ENCODE data around the gene DNAH5. TPM values are rescaled to one million over a fixed set of nuclear protein-coding genes. Genes with fewer than 3 reads are reported as not detected.

DNAH5 gene
- total RNA-seq, 2 experiments from 2014 or later, result not detected

DNA sequence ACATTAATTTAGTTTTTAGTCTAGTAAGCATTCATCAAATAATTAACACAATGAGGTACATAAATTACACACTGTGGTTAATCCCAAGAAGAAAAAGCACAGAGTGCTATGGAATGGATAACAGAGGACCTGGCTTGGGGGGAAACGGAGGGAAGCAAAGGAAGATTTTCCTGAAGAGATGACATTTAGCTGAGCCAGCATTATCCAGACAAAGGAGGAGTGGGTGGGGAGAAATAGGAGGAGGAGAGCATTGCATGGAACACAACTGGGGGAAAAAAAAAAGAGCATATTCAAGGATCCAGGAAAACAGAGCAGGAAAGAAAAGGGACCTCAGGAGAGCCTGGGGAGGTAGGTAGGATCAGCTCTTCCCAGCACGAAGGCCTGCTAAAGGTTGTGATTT lies 170.8 kb downstream of the DNAH5 start:
- H3K27ac Mint-ChIP-seq, result no peak overlapping the region
- H3K27me3 Mint-ChIP-seq, result no peaks in the 10 kb centered on the region
- no peaks in the 10 kb centered on the region for H3K36me3 Mint-ChIP-seq (ENCODE audit: low read depth)
- POLR2A ChIA-PET, result no interaction called here
- H3K4me1 Mint-ChIP-seq, result no peaks in the 10 kb centered on the region
- CTCF ChIA-PET, result no interaction called here
- H3K4me3 Mint-ChIP-seq, result no peak overlapping the region
- no peak for DNase-seq
- H3K9me3 Mint-ChIP-seq, result peaks cover 13% of the 10 kb centered on the region

DNA sequence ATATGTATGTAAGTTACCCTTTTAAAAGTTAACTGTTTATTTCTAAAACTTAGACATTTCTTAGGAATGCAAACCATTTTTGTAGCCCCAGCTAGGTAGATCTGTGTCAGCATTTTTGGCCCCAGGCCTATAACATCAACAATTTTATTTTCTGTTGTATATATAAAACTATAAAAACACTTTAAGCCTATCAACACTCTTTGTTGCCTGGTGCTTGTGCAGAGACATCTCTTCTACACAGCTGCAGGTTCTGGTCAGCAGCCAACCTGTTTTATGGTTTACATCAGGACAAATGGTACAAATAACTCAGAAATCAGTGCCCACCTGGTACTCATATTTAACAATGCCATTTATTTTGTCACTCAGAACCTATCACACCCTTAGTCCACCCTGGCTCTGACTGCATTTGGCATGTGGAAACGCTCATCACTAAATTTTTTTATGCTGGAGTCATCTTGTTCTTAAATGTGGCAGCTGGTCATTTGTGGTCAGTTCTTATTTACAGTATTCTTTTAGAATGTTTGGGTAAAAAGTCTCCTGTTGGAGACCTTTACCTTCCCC lies 173.4 kb downstream of the DNAH5 start:
- Mint-ChIP-seq H3K9me3 (peaks cover 11% of the 10 kb centered on the region), H3K4me3 (no peak overlapping the region), H3K27ac (no peak overlapping the region), H3K36me3 (ENCODE audit: low read depth) (no peaks in the 10 kb centered on the region), H3K27me3 (no peaks in the 10 kb centered on the region), H3K4me1 (no peaks in the 10 kb centered on the region)
- no peak for DNase-seq
- ChIA-PET CTCF (no interaction called here), POLR2A (no interaction called here)

- Mint-ChIP-seq H3K27ac (no peak overlapping the region), H3K9me3 (peaks cover 7% of the 10 kb centered on the region), H3K27me3 (no peaks in the 10 kb centered on the region), H3K4me1 (no peaks in the 10 kb centered on the region), H3K4me3 (no peak overlapping the region), H3K36me3 (ENCODE audit: low read depth) (no peaks in the 10 kb centered on the region)
- POLR2A ChIA-PET, result no interaction called here
- CTCF ChIA-PET, result no interaction called here
- DNase-seq, result no peak
These were observed 178.3 kb downstream of the DNAH5 start for GRCh38 chr5:13766236-13766635.

DNA sequence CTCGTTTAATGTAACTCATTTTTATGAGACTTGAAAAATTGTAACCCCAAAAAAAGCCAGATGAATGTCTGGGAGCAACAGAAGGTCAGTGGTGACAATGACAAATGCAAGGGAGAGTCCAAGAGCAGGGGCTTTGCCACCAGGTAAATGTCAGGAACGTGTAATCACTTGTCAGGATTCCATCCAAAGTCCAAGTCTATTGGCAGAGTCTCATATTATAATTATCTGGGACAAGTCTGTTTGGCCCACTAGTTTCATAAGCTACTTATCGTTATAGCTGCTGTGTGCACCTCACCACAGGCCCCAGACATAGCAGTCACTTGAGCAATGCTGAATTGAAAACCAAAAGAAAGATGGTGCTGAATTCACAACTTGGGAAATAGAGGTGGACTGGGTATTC lies 180.8 kb downstream of the DNAH5 start:
- Mint-ChIP-seq H3K9me3 (peaks cover 4% of the 10 kb centered on the region), H3K4me1 (no peaks in the 10 kb centered on the region), H3K36me3 (ENCODE audit: low read depth) (no peaks in the 10 kb centered on the region), H3K27me3 (no peaks in the 10 kb centered on the region), H3K27ac (no peak overlapping the region), H3K4me3 (no peak overlapping the region)
- no peak for DNase-seq
- POLR2A ChIA-PET, result no interaction called here
- CTCF ChIA-PET, result no interaction called here

DNA sequence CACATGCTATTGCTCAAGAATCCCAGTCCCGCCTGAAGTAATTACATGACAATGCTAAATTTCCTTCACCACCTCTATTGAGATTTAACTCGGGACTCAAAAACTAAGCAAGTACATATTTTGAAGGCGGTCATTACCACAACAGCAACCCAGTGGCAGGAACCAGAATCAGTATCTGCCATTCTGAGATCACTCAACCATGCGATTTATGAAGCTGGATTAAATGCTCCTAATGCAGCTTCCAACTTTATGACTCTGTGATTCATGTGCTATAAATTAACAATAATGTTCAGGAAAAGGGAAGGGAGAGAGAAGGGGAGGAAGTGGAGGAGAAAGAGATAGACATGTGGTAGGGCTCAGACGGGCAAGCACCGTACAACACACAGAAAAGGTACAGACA lies 194.7 kb downstream of the DNAH5 start:
- CTCF ChIA-PET, result no interaction called here
- Mint-ChIP-seq H3K27me3 (no peaks in the 10 kb centered on the region), H3K9me3 (peaks cover 2% of the 10 kb centered on the region), H3K36me3 (ENCODE audit: low read depth) (no peaks in the 10 kb centered on the region), H3K4me3 (no peak overlapping the region), H3K27ac (no peak overlapping the region), H3K4me1 (no peaks in the 10 kb centered on the region)
- DNase-seq, result no peak
- POLR2A ChIA-PET, result no interaction called here

DNA sequence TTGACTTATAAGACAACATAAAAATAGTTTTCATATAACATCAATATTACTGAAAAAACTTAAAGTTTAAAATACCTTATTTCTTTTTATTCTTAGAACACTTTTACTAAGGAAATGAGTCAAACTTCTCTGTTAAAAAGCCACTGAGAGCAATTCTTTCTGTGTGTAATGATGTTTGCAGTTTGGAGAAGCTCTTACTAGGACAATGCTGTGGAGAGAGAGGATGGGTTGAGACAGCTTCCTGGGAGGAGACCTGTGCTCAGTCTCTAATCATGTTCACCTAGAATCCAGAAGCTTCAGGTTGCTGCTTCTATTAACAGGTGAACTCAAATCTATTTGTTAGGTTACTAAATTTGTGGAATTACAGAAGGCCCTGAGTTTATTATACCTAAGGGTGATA lies 198.5 kb downstream of the DNAH5 start:
- H3K4me3 Mint-ChIP-seq, result no peak overlapping the region
- no peak overlapping the region for H3K27ac Mint-ChIP-seq
- no peaks in the 10 kb centered on the region for H3K36me3 Mint-ChIP-seq (ENCODE audit: low read depth)
- no peaks in the 10 kb centered on the region for H3K27me3 Mint-ChIP-seq
- DNase-seq, result no peak
- CTCF ChIA-PET, result no interaction called here
- POLR2A ChIA-PET, result no interaction called here
- no peaks in the 10 kb centered on the region for H3K9me3 Mint-ChIP-seq
- H3K4me1 Mint-ChIP-seq, result no peaks in the 10 kb centered on the region

- Mint-ChIP-seq H3K4me1 (no peaks in the 10 kb centered on the region), H3K4me3 (no peak overlapping the region), H3K27ac (no peak overlapping the region), H3K27me3 (no peaks in the 10 kb centered on the region), H3K36me3 (ENCODE audit: low read depth) (no peaks in the 10 kb centered on the region), H3K9me3 (no peaks in the 10 kb centered on the region)
- no peak for DNase-seq
- POLR2A ChIA-PET, result no interaction called here
- CTCF ChIA-PET, result no interaction called here
These were observed 199.0 kb downstream of the DNAH5 start for GRCh38 chr5:13745508-13745907.

- CTCF ChIA-PET, result no interaction called here
- peaks cover 12% of the 10 kb centered on the region for H3K9me3 Mint-ChIP-seq
- no peaks in the 10 kb centered on the region for H3K4me1 Mint-ChIP-seq
These were observed 204.0 kb downstream of the DNAH5 start for GRCh38 chr5:13740471-13740870.

DNA sequence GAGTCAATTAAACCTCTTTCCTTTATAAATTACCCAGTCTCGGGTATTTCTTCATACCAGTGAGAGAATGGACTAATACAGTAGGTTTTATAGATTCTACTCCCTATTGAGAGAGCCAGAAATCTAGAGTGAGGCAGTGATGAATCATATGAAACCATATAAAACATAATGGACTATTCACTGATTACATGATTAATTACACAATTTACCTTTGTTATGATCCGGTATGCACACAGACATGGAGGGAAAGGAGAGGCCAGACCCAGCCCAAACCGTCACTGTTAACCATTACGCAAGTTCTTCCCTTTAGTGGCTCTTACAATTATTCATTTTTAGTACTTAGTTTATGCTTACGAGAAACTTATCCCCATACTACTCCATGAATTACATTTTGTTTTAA lies 205.0 kb downstream of the DNAH5 start:
- no peak for DNase-seq
- POLR2A ChIA-PET, result no interaction called here
- Mint-ChIP-seq H3K27ac (no peak overlapping the region), H3K4me3 (no peak overlapping the region), H3K4me1 (no peaks in the 10 kb centered on the region), H3K27me3 (no peaks in the 10 kb centered on the region), H3K9me3 (peaks cover 15% of the 10 kb centered on the region), H3K36me3 (ENCODE audit: low read depth) (no peaks in the 10 kb centered on the region)
- CTCF ChIA-PET, result no interaction called here

More at GRCh38 chr5:13740471-13740870, 204.0 kb downstream of the DNAH5 start:
- POLR2A ChIA-PET, result no interaction called here
- no peaks in the 10 kb centered on the region for H3K27me3 Mint-ChIP-seq
- DNase-seq, result no peak
- no peak overlapping the region for H3K27ac Mint-ChIP-seq
- H3K4me3 Mint-ChIP-seq, result no peak overlapping the region
- H3K36me3 Mint-ChIP-seq (ENCODE audit: low read depth), result no peaks in the 10 kb centered on the region

DNA sequence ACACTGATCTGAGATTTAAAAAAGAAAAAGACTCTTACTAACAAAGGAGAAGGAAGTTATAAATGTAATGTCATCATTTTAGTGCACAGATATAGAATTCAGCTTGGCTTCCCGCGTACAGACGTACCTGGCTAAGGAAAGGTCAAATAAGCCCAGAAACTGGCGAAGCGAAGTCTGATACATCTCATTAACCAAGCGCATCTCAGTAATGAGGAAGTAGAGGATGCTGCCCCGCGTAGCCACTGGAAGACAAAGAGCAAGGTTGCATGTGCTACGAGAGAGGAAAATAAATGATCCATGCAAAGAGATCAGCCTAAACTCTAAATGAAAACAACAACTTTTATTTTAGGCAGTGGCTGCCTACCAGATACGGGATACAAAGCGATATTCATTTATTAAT lies 208.8 kb downstream of the DNAH5 start:
- Mint-ChIP-seq H3K4me3 (no peak overlapping the region), H3K27me3 (no peaks in the 10 kb centered on the region), H3K4me1 (no peaks in the 10 kb centered on the region), H3K36me3 (ENCODE audit: low read depth) (no peaks in the 10 kb centered on the region), H3K9me3 (peaks cover 18% of the 10 kb centered on the region), H3K27ac (no peak overlapping the region)
- DNase-seq, result no peak
- POLR2A ChIA-PET, result no interaction called here
- CTCF ChIA-PET, result no interaction called here

DNA sequence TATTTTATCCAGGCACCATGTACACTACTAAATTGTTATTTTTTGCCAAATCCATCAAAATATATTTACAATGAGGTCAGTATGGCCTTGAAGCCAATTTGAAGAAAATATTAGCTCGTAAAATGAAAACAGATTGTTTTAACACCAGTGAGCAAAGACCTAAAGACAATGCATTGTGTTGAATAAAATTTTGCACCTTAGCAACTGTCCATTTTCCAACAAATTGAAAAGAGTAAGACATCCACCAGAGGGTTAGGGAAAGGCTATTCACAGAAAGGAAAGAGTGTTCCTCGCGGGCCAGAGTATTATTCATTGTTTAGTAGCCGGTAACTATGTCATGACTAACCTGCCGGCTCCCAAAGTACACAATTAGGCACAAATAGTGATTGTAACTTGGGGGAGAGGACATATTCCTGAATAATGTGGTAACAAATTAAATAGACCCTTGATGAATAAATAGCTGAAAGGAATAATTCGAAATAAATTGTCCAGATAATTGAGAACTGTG lies 213.3 kb downstream of the DNAH5 start:
- H3K36me3 Mint-ChIP-seq (ENCODE audit: low read depth), result no peaks in the 10 kb centered on the region
- no peak overlapping the region for H3K27ac Mint-ChIP-seq
- ChIA-PET POLR2A (no interaction called here), CTCF (interaction anchor here (0.7 kb wide), 1 partner anchor 43 kb away, joined by 3 read pairs; no protein-coding TSS in a partner anchor)
- H3K4me3 Mint-ChIP-seq, result no peak overlapping the region
- no peaks in the 10 kb centered on the region for H3K4me1 Mint-ChIP-seq
- H3K9me3 Mint-ChIP-seq, result peaks cover 12% of the 10 kb centered on the region
- H3K27me3 Mint-ChIP-seq, result no peaks in the 10 kb centered on the region
- no peak for DNase-seq

- Mint-ChIP-seq H3K9me3 (peaks cover 20% of the 10 kb centered on the region), H3K27ac (no peak overlapping the region), H3K4me3 (no peak overlapping the region), H3K36me3 (ENCODE audit: low read depth) (no peaks in the 10 kb centered on the region), H3K4me1 (no peaks in the 10 kb centered on the region), H3K27me3 (no peaks in the 10 kb centered on the region)
- CTCF ChIA-PET, result no interaction called here
- POLR2A ChIA-PET, result no interaction called here
- DNase-seq, result no peak
These were observed 235.6 kb downstream of the DNAH5 start for GRCh38 chr5:13708906-13709305.

DNA sequence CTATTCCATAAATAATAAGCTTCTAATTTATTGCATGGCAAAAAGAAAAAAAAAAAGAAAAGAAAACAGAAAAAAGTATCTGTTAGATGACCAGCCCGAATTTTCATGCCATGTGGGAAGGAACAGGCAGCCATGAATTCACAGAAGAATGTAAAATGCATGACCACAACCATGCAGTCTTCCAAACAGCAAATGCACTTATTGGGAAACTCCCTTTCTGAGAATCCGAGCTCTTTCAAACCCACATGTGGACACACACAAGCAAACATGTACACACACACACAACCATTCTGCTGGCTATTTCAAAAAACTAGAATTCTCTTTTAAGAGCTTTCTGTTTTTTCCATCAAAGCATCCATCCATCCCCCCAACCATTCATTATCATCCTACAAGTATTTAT lies 236.1 kb downstream of the DNAH5 start:
- ChIA-PET POLR2A (no interaction called here), CTCF (no interaction called here)
- Mint-ChIP-seq H3K36me3 (ENCODE audit: low read depth) (no peaks in the 10 kb centered on the region), H3K27ac (no peak overlapping the region), H3K4me1 (no peaks in the 10 kb centered on the region), H3K4me3 (no peak overlapping the region), H3K27me3 (no peaks in the 10 kb centered on the region), H3K9me3 (peaks cover 19% of the 10 kb centered on the region)
- no peak for DNase-seq

DNA sequence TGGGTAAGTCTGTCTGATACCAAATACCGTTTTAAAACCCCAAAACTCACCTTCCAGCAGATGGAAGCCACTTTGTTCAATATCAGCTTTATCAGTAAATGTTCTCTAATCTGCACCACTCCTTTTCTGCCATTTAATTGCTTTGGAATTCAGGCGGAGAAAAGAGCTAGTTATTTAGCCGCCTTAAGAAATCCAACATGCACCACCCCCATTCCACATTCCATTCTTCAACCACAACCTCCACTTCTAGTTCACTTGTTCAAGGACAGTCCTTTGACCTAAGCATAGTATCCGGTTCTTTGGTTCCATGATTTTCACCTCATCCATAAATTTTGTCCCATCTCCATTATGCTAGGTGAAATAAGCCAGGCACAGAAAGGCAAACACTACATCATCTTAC lies 240.1 kb downstream of the DNAH5 start:
- CTCF ChIA-PET, result no interaction called here
- Mint-ChIP-seq H3K9me3 (peaks cover 12% of the 10 kb centered on the region), H3K4me3 (no peak overlapping the region), H3K36me3 (ENCODE audit: low read depth) (no peaks in the 10 kb centered on the region), H3K27ac (no peak overlapping the region), H3K4me1 (no peaks in the 10 kb centered on the region), H3K27me3 (no peaks in the 10 kb centered on the region)
- DNase-seq, result no peak
- POLR2A ChIA-PET, result no interaction called here

GRCh38 chr5:13700626-13701025 lies 243.9 kb downstream of the DNAH5 start:
- Mint-ChIP-seq H3K9me3 (peaks cover 9% of the 10 kb centered on the region), H3K36me3 (ENCODE audit: low read depth) (no peaks in the 10 kb centered on the region), H3K4me3 (no peak overlapping the region), H3K4me1 (no peaks in the 10 kb centered on the region), H3K27me3 (no peaks in the 10 kb centered on the region), H3K27ac (no peak overlapping the region)
- POLR2A ChIA-PET, result no interaction called here
- CTCF ChIA-PET, result no interaction called here
- DNase-seq, result no peak

Measured in activated CD4-positive, alpha-beta memory T cell treated with anti-CD3 and anti-CD28 coated beads, Interleukin-2, amount 10 ng/mL, durations not matched to agents 7 days and 5 days (primary cell).